Measurements from ENCODE around the gene PPIL6.

PPIL6 gene

DNA sequence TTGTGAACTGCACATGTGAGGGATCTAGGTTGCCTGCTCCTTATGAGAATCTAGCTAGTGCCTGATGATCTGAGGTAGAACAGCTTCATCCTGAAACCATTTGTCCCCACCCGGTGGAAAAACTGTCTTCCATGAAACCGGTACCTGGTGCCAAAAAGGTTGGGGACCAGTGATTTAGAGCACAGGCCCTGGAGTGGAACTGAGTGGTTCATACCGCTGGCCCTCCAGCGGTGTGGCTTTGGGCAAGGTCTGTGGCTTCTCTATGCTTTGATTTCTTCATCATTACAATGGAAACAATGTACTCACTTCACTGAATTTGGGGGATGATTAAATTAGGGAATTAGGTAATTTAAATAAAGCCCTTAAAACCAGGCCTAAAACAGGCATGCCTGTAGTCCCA, 94.4 kb downstream of the PPIL6 start:
- Histone ChIP-seq H3K9me3 (ENCODE audit: control insufficient read depth, insufficient read depth, low read length) (no peaks in the 10 kb centered on the region), H3K4me1 (ENCODE audit: control insufficient read depth, insufficient read depth, low read length) (peaks cover 2% of the 10 kb centered on the region; the same call in 1 of the 2 replicates), H3K27me3 (ENCODE audit: control insufficient read depth, insufficient read depth, low read length) (no peaks in the 10 kb centered on the region), H3K4me3 (ENCODE audit: low read length) (no peak overlapping the region), H3K36me3 (ENCODE audit: control insufficient read depth, insufficient read depth, low read length) (no peaks in the 10 kb centered on the region), H3K27ac (ENCODE audit: low read length) (no peak overlapping the region)
- DNase-seq (ENCODE audit: low read depth, low spot score): no peak
- WGBS (ENCODE audit: insufficient coverage, insufficient read length): no CpG with 5 or more reads among the region's 4 CpGs

- H3K4me1 ChIP-seq (ENCODE audit: control insufficient read depth, insufficient read depth, low read length): peaks cover 2% of the 10 kb centered on the region; the same call in 1 of the 2 replicates
- H3K4me3 ChIP-seq (ENCODE audit: low read length): no peak overlapping the region
- H3K27ac ChIP-seq (ENCODE audit: low read length): no peak overlapping the region
- no CpG with 5 or more reads among the region's 2 CpGs for WGBS (ENCODE audit: insufficient coverage, insufficient read length)
- no peaks in the 10 kb centered on the region for H3K27me3 ChIP-seq (ENCODE audit: control insufficient read depth, insufficient read depth, low read length)
- no peak for DNase-seq (ENCODE audit: low read depth, low spot score)
- no peaks in the 10 kb centered on the region for H3K36me3 ChIP-seq (ENCODE audit: control insufficient read depth, insufficient read depth, low read length)
- H3K9me3 ChIP-seq (ENCODE audit: control insufficient read depth, insufficient read depth, low read length): no peaks in the 10 kb centered on the region
Measured at GRCh38 chr6:109344226-109344625, 96.2 kb downstream of the PPIL6 start.

DNA sequence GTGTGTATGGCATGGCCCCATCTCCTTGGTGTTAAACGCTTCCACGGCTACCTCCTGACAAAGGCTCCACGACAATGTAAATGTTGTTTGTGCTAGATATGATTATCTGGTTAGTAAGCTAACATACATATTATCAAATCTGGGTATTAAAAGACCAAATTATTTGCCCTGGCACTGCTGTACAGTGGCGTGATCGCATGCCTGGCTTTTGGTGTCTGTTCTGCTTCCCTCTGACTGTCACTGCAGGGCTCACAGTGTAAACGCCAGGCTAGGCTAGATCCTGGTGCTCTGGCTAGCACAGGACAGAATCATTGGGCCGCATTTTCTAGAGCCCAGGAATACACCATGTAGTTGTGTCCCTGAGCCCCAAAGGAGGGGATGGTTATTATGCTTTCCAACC, 96.9 kb downstream of the PPIL6 start:
- no peak overlapping the region for H3K4me3 ChIP-seq (ENCODE audit: low read length)
- no CpG with 5 or more reads among the region's 7 CpGs for WGBS (ENCODE audit: insufficient coverage, insufficient read length)
- H3K36me3 ChIP-seq (ENCODE audit: control insufficient read depth, insufficient read depth, low read length): no peaks in the 10 kb centered on the region
- no peak overlapping the region for H3K27ac ChIP-seq (ENCODE audit: low read length)
- no peak for DNase-seq (ENCODE audit: low read depth, low spot score)
- peaks cover 2% of the 10 kb centered on the region; the same call in 1 of the 2 replicates for H3K4me1 ChIP-seq (ENCODE audit: control insufficient read depth, insufficient read depth, low read length)
- H3K27me3 ChIP-seq (ENCODE audit: control insufficient read depth, insufficient read depth, low read length): no peaks in the 10 kb centered on the region
- H3K9me3 ChIP-seq (ENCODE audit: control insufficient read depth, insufficient read depth, low read length): no peaks in the 10 kb centered on the region

- Histone ChIP-seq H3K27me3 (ENCODE audit: control insufficient read depth, insufficient read depth, low read length) (no peaks in the 10 kb centered on the region), H3K27ac (ENCODE audit: low read length) (no peak overlapping the region), H3K4me1 (ENCODE audit: control insufficient read depth, insufficient read depth, low read length) (peaks cover 2% of the 10 kb centered on the region; the same call in 1 of the 2 replicates), H3K36me3 (ENCODE audit: control insufficient read depth, insufficient read depth, low read length) (no peaks in the 10 kb centered on the region), H3K9me3 (ENCODE audit: control insufficient read depth, insufficient read depth, low read length) (no peaks in the 10 kb centered on the region), H3K4me3 (ENCODE audit: low read length) (no peak overlapping the region)
- no CpG with 5 or more reads among the region's 6 CpGs for WGBS (ENCODE audit: insufficient coverage, insufficient read length)
- DNase-seq (ENCODE audit: low read depth, low spot score): no peak
Measured at GRCh38 chr6:109342911-109343310, 97.5 kb downstream of the PPIL6 start.

- H3K27ac ChIP-seq (ENCODE audit: low read length): no peak overlapping the region
- H3K4me3 ChIP-seq (ENCODE audit: low read length): no peak overlapping the region
- DNase-seq (ENCODE audit: low read depth, low spot score): no peak
- no peaks in the 10 kb centered on the region for H3K9me3 ChIP-seq (ENCODE audit: control insufficient read depth, insufficient read depth, low read length)
- WGBS (ENCODE audit: insufficient coverage, insufficient read length): no CpG with 5 or more reads among the region's 5 CpGs
- peaks cover 2% of the 10 kb centered on the region; the same call in 1 of the 2 replicates for H3K4me1 ChIP-seq (ENCODE audit: control insufficient read depth, insufficient read depth, low read length)
- no peaks in the 10 kb centered on the region for H3K27me3 ChIP-seq (ENCODE audit: control insufficient read depth, insufficient read depth, low read length)
- no peaks in the 10 kb centered on the region for H3K36me3 ChIP-seq (ENCODE audit: control insufficient read depth, insufficient read depth, low read length)
Measured at GRCh38 chr6:109342506-109342905, 97.9 kb downstream of the PPIL6 start.

DNA sequence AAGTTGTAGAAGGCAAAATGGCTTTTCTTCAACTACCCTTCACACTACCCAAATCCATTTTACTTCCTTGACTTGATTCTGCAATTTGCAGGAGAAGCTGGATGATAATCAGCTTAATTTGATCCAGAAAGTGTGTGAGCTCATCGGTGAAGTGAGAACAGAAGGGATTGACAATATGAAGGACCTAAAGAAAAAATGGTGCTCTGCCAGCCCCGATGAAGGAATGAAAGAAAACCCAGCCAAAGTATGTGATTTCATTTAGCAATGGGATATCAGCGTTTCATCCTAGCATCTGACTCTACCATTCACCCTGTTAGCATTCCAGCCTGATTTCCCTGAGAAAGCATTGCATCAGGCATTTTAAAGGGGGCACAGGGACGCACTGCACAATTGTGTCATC, 99.6 kb downstream of the PPIL6 start:
- Histone ChIP-seq H3K27ac (ENCODE audit: low read length) (no peak overlapping the region), H3K27me3 (ENCODE audit: control insufficient read depth, insufficient read depth, low read length) (no peaks in the 10 kb centered on the region), H3K36me3 (ENCODE audit: control insufficient read depth, insufficient read depth, low read length) (no peaks in the 10 kb centered on the region), H3K9me3 (ENCODE audit: control insufficient read depth, insufficient read depth, low read length) (no peaks in the 10 kb centered on the region), H3K4me1 (ENCODE audit: control insufficient read depth, insufficient read depth, low read length) (peaks cover 2% of the 10 kb centered on the region; the same call in 1 of the 2 replicates), H3K4me3 (ENCODE audit: low read length) (no peak overlapping the region)
- WGBS (ENCODE audit: insufficient coverage, insufficient read length): no CpG with 5 or more reads among the region's 4 CpGs
- DNase-seq (ENCODE audit: low read depth, low spot score): no peak
